HCT116 (cell line): ENCODE data around the gene TOPBP1. TPM values are rescaled to one million over a fixed set of nuclear protein-coding genes. Genes with fewer than 3 reads are reported as not detected.

Experiments
- ATAC-seq: fragments of 200-7000 bp; cut with Tn5 transposase; 2 replicates; pipeline ENCODE4 v1.9.1; 2020; ENCODE audit warnings: mild to moderate bottlenecking, moderate library complexity
- BruUV-seq: library from RNA; stranded (reverse); fragments of 400-500 nt; replicated peaks from 2 replicates; lab custom pipeline; 2021; lab: Mats Ljungman, UMichigan
- CTCF ChIA-PET: fragments of 300-600 bp; sonication (Branson Sonifier 250); formaldehyde crosslinking; loops from one replicate; lab custom pipeline; 2021; ENCODE audit warnings: antibody characterized with exemption; lab: Charles Lee
- POLR2A ChIA-PET: fragments of 300-600, 350-600 bp; sonication (Branson Sonifier 250); formaldehyde crosslinking; loops from one replicate; lab custom pipeline; 2021; ENCODE audit warnings: antibody characterized with exemption; lab: Charles Lee
- RAD21 ChIA-PET, 2 experiments: fragments of 300-600 bp; sonication (Branson Sonifier 250); formaldehyde crosslinking; loops; one replicate each; lab custom pipeline; 2023; ENCODE audit warnings: low total read pairs in 2 of 2; ENCODE audit not compliant: uncharacterized antibody in 2 of 2, unreplicated experiment in 2 of 2, low non-redundant PET in 1 of 2; lab: Charles Lee
- DNase-seq: peaks from one replicate; pipeline ENCODE4 v3.0.0-alpha.2; 2010; ENCODE audit warnings: low read depth, low spot score
- H2AFZ ChIP-seq: fragments of 200-600 bp; shearing (Covaris generic), sonication (generic); 2 replicates; pipeline ENCODE4 v1.6.1; 2017; ENCODE audit warnings: low read depth, mixed run types, mixed read lengths, antibody characterized with exemption, low read length; ENCODE audit not compliant: poor library complexity, severe bottlenecking
- H3K27ac ChIP-seq: 2 replicates; pipeline ENCODE4 v1.5.1; 2012; ENCODE audit warnings: low read depth, low read length
- H3K27me3 ChIP-seq: fragments of 200-600 bp; sonication (generic); 2 replicates; pipeline ENCODE4 v1.6.1; 2016; ENCODE audit warnings: mixed run types, low read length, mixed read lengths; ENCODE audit not compliant: insufficient read depth
- H3K36me3 ChIP-seq, 2 experiments: fragments of 200-500 bp in 1 of 2; fragments of 200-600 bp in 1 of 2; sonication (Bioruptor generic) in 1 of 2; sonication (generic) in 1 of 2; 2 replicates each; pipeline versions ENCODE4 v1.5.1 to v1.6.1; 2014 to 2016; ENCODE audit warnings: low read length in 2 of 2, inconsistent platforms in 1 of 2, mixed read lengths in 1 of 2, mixed run types in 1 of 2; ENCODE audit not compliant: insufficient read depth in 2 of 2, control insufficient read depth in 1 of 2
- H3K4me1 ChIP-seq, 2 experiments: fragments of 200-600 bp in 1 of 2; sonication (generic) in 1 of 2; 2 replicates each; pipeline versions ENCODE4 v1.5.1 to v1.6.1; 2012 to 2017; ENCODE audit warnings: low read length in 2 of 2, inconsistent platforms in 1 of 2, mild to moderate bottlenecking in 1 of 2, mixed read lengths in 1 of 2, mixed run types in 1 of 2, moderate library complexity in 1 of 2; ENCODE audit not compliant: insufficient read depth in 2 of 2, control insufficient read depth in 1 of 2
- H3K4me2 ChIP-seq: fragments of 200-600 bp; sonication (generic); 2 replicates; pipeline ENCODE4 v1.6.1; 2017; ENCODE audit warnings: mixed run types, low read length, mixed read lengths
- H3K4me3 ChIP-seq, 2 experiments: fragments of 200-600 bp in 1 of 2; sonication (generic) in 1 of 2; replicated peaks in 1 of 2; 2 replicates each; pipeline ENCODE4 v1.5.1; 2011 to 2016; ENCODE audit warnings: low read length in 2 of 2, control low read depth in 1 of 2, low read depth in 1 of 2, mild to moderate bottlenecking in 1 of 2, mixed read lengths in 1 of 2, mixed run types in 1 of 2
- H3K79me2 ChIP-seq: fragments of 200-600 bp; sonication (generic); 2 replicates; pipeline ENCODE4 v1.6.1; 2017; ENCODE audit warnings: mild to moderate bottlenecking, mixed run types, low read length, moderate library complexity, mixed read lengths; ENCODE audit not compliant: insufficient read depth
- H3K9ac ChIP-seq: fragments of 200-600 bp; sonication (generic); 2 replicates; pipeline ENCODE4 v1.6.1; 2016; ENCODE audit warnings: low read length, mixed read lengths
- H3K9me2 ChIP-seq: fragments of 200-600 bp; sonication (generic), shearing (Covaris generic); 2 replicates; pipeline ENCODE4 v1.6.1; 2017; ENCODE audit warnings: mixed run types, mild to moderate bottlenecking, moderate library complexity; ENCODE audit not compliant: insufficient read depth
- H3K9me3 ChIP-seq, 2 experiments: fragments of 200-500 bp in 1 of 2; fragments of 200-600 bp in 1 of 2; sonication (Bioruptor generic) in 1 of 2; sonication (generic) in 1 of 2; 2 replicates each; pipeline ENCODE4 v1.6.1; 2014 to 2017; ENCODE audit warnings: low read length in 2 of 2, mixed read lengths in 2 of 2, inconsistent platforms in 1 of 2, low read depth in 1 of 2, mild to moderate bottlenecking in 1 of 2, mixed run types in 1 of 2, moderate library complexity in 1 of 2; ENCODE audit not compliant: control insufficient read depth in 1 of 2, insufficient read depth in 1 of 2
- H4K20me1 ChIP-seq: fragments of 200-600 bp; sonication (generic), shearing (Covaris generic); 2 replicates; pipeline ENCODE4 v1.6.1; 2017; ENCODE audit warnings: mixed run types, mild to moderate bottlenecking, moderate library complexity; ENCODE audit not compliant: insufficient read depth
- ATF3 ChIP-seq: IDR thresholded peaks from 2 replicates; pipeline ENCODE4 v1.6.1; 2012
- CTCF ChIP-seq, 3 experiments: fragments of 200-600 bp in 1 of 3; sonication (generic) in 1 of 3; IDR thresholded peaks in 2 of 3; conservative IDR thresholded peaks in 1 of 3; 2 replicates each; pipeline ENCODE4 v1.5.1; 2012 to 2017; ENCODE audit warnings: low read depth in 2 of 3, low read length in 2 of 3, antibody characterized with exemption in 1 of 3, borderline replicate concordance in 1 of 3, control low read depth in 1 of 3, mild to moderate bottlenecking in 1 of 3, mixed read lengths in 1 of 3, mixed run types in 1 of 3, moderate library complexity in 1 of 3; ENCODE audit not compliant: insufficient read depth in 1 of 3
- EGR1 ChIP-seq: IDR thresholded peaks from 2 replicates; pipeline ENCODE4 v1.6.1; 2012; ENCODE audit warnings: low read depth
- EZH2 ChIP-seq: fragments of 200-600 bp; sonication (generic); IDR thresholded peaks from 2 replicates; pipeline ENCODE4 v1.6.1; 2017; ENCODE audit warnings: antibody characterized with exemption, mixed run types
- EZH2phosphoT487 ChIP-seq: fragments of 200-600 bp; IDR thresholded peaks from 2 replicates; pipeline ENCODE4 v1.6.1; 2018; ENCODE audit warnings: antibody characterized with exemption, borderline replicate concordance
- JUND ChIP-seq: IDR thresholded peaks from 2 replicates; pipeline ENCODE4 v1.6.1; 2012
- RAD21 ChIP-seq: IDR thresholded peaks from 2 replicates; pipeline ENCODE4 v1.6.1; 2012; ENCODE audit warnings: low read depth, mild to moderate bottlenecking
- REST ChIP-seq: IDR thresholded peaks from 2 replicates; pipeline ENCODE4 v1.6.1; 2012; ENCODE audit warnings: low read depth
- YY1 ChIP-seq: IDR thresholded peaks from 2 replicates; pipeline ENCODE4 v1.6.1; 2011; ENCODE audit warnings: low read length, low read depth, moderate library complexity, mild to moderate bottlenecking; ENCODE audit not compliant: insufficient replicate concordance; ENCODE audit errors: extremely low read depth
- intact Hi-C: fragments of 100-400 bp; cut with micrococcal nuclease; formaldehyde crosslinking; loops from 2 replicates; pipeline ENCODE4 v1.10.0; 2022
- total RNA-seq: library from RNA; stranded (reverse); gene quantifications from one replicate; pipeline ENCODE4 v1.2.1, GENCODE V29; 2021; ENCODE audit not compliant: unreplicated experiment

The TOPBP1 gene
- total RNA-seq, 1 experiment from 2014 or later: 42.2 TPM

- no TSS peak for BruUV-seq
- POLR2A ChIA-PET: no interaction called here
- intact Hi-C loops: no loop called here
Observed at GRCh38 chr3:133670525-133670995, 8.8 kb upstream of the TOPBP1 start.

More at GRCh38 chr3:133670525-133670995, 8.8 kb upstream of the TOPBP1 start:
- H3K27ac ChIP-seq: no peak overlapping the region
- ChIA-PET RAD21 (no interaction called here), CTCF (no interaction called here)
- no peaks in the 10 kb centered on the region for H3K4me1 ChIP-seq
- H3K4me3 ChIP-seq: no peak overlapping the region
- DNase-seq: no peak
- ATAC-seq: no peak
- no peaks in the 10 kb centered on the region for H3K27me3 ChIP-seq
- no peaks in the 10 kb centered on the region for H3K36me3 ChIP-seq
- no peaks in the 10 kb centered on the region for H3K9me3 ChIP-seq
- no peaks in the 10 kb centered on the region for H3K9me2 ChIP-seq
- H4K20me1 ChIP-seq: no peaks in the 10 kb centered on the region
- no peak overlapping the region for H3K9ac ChIP-seq
- no peaks in the 10 kb centered on the region for H3K79me2 ChIP-seq
- no peak for TF ChIP-seq ATF3
- no peak for TF ChIP-seq YY1
- TF ChIP-seq EZH2: no peak
- no peak for TF ChIP-seq CTCF (IDR thresholded peaks at IDR 0.05 in 2 of 3, conservative IDR thresholded peaks at IDR 0.05 in 1 of 3; ENCODE audit: borderline replicate concordance in 1 of 3, insufficient read depth in 1 of 3, low read depth in 2 of 3, low read length in 2 of 3)
- no peak for TF ChIP-seq JUND
- no peak for TF ChIP-seq EZH2phosphoT487
- TF ChIP-seq REST: no peak
- no peak for TF ChIP-seq EGR1
- TF ChIP-seq RAD21: no peak
- no peak overlapping the region for H2AFZ ChIP-seq
- no peak overlapping the region for H3K4me2 ChIP-seq
